HG03460 (cell line): ENCODE measurements around the gene PTAFR.
"Not testable (repeated sequence)": the region's sequence is repeated elsewhere in the genome, so short reads cannot be mapped to it uniquely, and the experiment has no call there.

Experiments
- ATAC-seq: cut with Tn5 transposase; IDR thresholded peaks from one replicate; pipeline ENCODE4 v1.9.1; 2021; ENCODE audit not compliant: unreplicated experiment

PTAFR gene

DNA sequence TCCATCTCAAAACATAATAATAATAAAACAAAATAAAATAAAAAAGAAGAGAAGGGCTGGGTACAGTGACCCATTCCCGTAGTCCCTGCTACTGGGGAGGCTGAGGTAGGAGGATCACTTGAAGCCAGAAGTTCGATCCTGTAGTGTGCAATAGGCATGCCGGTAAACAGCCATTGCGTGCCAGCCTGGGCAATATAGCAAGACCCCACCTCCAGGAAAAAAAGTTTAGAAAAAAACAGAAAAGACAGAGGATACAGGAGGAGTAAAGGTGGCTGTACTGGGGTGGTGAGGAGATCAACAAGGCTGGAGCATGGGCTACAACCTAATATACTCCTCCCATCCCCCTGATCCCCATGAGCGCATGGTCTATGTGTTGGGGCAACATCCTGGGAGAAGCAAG, 30.8 kb downstream of the PTAFR start:
- no peak for ATAC-seq

- peak; percentile 62 for ATAC-seq
These were observed 32.0 kb downstream of the PTAFR start for GRCh38 chr1:28144203-28145135.

DNA sequence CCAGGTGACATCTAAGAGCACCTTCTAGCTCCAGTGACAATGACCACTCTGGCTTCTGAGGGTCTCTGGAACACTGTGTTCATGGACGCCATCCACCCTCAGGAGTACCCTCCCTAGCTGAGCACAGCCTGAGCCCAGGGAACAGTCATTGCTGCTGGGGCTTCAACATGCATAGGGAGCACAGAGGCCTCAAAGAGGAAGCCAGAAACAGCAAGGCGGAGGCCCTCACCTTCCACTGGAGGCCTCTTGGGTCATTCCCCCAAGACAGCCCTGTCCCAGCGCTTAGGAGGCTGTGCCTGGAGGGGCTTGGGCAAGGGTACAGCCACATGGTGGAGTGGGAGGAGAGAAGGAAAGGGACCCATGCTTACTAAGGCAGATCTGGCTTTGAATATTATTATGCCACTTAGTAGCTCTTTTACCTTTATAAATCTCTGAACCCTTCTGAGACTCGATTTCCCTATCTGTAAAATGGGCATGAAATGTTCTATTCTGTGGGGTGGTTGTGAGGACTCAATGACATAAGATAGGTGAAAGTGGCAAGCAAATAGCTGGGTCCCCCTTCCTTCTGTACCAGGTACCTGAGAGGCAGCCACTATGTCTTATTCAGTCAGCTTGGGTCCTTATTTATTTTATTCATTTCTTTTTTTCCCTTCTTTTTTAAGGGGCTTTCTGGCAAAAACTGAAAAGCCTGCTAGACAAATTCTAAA, 32.8 kb downstream of the PTAFR start:
- no peak for ATAC-seq

- ATAC-seq = no peak
These were observed 34.8 kb downstream of the PTAFR start for GRCh38 chr1:28141685-28142084.

GRCh38 chr1:28139866-28140265, 36.6 kb downstream of the PTAFR start:
- not testable (repeated sequence) for ATAC-seq

GRCh38 chr1:28139025-28139712, 37.3 kb downstream of the PTAFR start:
- ATAC-seq = no peak

DNA sequence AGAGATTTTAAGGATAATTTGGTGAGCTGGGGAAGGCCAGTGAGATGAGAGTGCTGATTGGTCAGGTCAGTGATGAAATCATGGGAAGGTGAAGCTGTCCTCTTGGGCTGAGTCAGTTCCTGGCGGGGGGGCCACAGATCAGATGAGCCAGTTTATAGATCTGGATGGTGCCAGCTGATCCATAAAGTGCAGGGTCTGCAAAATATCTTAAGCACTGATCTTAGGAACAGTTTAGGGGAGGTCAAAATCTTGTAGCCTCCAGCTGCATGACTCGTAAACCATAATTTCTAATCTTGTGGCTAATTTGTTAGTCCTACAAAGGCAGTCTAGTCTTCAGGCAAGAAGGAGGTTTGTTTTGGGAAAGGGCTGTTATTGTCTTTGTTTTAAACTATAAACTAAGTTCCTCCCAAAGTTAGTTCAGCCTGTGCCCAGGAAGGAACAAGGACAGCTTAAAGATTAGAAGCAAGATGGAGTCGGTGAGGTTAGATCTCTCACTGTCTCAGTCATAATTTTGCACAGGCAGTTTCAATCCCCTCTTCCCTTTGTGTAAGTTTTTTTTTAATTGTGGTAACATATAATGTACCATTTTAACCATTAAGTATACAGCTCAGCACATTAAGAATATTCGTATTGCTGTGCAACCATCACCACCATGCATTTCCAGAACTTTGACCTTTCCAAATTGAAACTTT, 39.4 kb downstream of the PTAFR start:
- no peak for ATAC-seq

DNA sequence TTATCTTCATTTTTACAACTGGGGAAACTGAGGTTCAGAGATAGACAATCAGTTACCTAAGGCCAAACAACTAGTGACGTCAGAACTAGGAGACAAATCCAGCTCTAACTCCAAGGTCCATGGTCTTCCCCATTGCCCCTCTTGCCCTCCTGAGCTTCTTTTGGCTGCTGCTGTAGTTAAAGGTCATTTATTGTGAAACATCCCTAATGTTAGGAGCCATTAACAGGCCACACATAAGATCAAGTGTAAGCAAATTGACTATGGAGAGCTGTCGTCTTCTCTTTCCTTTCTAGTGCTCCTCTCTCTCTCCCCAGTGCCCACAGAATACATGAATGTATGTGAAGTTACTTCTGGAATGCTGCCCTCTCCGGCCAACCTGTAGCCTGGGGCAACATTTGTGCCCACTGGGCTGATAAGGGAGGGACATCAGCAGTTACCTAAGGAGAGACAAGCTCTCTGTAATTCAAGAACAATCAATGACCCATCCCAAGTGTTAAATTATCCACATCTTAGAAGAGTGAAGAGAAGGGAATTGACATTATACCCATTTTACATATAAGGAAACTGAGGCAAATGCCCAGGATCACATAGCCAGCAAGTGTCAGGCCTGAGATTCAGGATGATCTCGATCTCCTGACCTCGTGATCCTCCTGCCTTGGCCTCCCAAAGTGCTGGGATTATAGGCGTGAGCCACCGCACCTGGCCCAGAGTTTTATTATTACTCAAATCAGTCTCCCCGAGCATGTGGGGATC, 40.1 kb downstream of the PTAFR start:
- ATAC-seq = no peak

GRCh38 chr1:28135371-28136168, 40.9 kb downstream of the PTAFR start:
- no peak for ATAC-seq

DNA sequence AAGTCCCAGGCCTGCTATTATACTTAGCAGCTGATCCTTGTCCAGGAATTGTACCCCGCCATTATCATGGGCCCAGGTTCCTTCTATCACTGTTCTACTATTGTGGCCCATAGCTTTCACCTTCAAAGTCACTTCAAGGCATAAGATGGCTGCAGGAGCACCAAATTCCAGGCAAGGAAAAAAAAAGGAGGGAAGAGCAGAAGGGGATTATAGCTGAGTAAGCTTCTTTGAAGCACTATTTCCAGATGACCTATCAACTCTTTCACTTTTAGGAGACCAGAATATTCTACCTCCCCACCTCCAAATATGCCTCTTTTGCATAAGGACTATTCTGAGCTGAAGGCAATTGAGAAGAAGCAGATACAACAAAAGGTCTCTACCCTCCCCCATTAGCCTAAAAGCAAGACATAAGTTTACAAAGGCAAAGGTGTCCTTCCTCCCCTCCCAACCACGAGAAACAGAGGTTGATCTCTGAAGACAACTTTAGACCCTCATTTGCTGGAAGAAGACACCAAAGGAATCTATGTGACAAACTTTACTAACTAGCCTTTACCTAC, 41.8 kb downstream of the PTAFR start:
- no peak for ATAC-seq

DNA sequence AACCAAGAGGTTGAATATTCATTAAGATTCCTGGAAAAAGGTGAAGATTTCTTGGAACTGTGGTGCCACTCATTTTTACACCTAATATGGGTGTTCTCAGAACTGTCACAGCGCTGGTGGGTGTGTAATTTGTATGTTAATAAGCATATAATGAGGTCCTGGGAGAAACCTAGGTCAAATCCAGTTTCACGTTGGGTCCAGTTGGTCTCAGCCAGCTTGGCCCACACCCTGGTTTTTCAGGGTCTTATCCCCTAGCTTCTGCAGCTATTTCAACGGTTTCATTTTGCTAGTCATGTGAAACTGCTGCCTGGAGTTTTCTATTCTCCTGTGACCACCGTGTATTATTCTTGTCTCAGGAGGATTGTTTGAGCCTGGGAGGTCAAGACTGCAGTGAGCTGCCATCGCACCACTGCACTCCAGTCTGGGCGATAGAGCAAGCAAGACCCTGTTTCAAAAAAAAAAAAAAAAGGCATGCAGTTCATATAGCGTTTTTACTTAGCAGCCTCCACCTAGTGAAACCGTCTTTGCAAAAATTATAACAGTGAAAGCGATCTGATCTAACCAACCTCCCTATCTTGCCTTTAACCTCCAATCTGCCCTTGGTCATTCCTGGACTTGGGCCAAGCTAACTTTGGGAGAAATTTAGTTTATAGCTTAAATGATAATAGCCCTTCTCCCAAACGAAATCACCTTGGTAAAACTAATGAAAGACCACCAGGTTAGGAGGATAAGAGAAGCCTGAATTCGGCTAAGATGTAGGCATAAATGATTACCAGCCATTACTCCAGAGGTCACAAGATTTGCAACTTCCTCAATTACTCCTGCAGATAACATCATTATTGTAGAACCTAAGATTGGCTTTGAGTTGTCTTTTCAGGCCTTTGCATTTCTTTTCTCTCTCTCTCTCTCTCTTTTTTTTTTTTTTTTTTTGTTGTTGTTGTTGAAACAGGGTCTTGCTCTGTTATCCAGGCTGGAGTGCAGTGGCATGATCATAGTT, 44.0 kb downstream of the PTAFR start:
- ATAC-seq = no peak

- ATAC-seq = no peak
These were observed 45.6 kb downstream of the PTAFR start for GRCh38 chr1:28130901-28131300.

- no peak for ATAC-seq
These were observed 47.3 kb downstream of the PTAFR start for GRCh38 chr1:28129150-28129549.

- ATAC-seq = peak; percentile 77
These were observed 48.8 kb downstream of the PTAFR start for GRCh38 chr1:28127617-28128257.

GRCh38 chr1:28126783-28127490, 49.6 kb downstream of the PTAFR start:
- no peak for ATAC-seq

- no peak for ATAC-seq
These were observed 50.3 kb downstream of the PTAFR start for GRCh38 chr1:28126212-28126611.

GRCh38 chr1:28123461-28123961, 53.0 kb downstream of the PTAFR start:
- no peak for ATAC-seq
